MM.1S (cell line): Measurements from ENCODE around the gene ZNF624.

ENCODE experiments used
- DNase-seq: peaks from one replicate; pipeline ENCODE4 v3.0.0-alpha.2; 2015
- H2AFZ ChIP-seq: fragments of 300-600 bp; sonication (generic); 2 replicates; pipeline ENCODE4 v1.6.0; 2016; ENCODE audit warnings: antibody characterized with exemption, low read length
- H3F3A ChIP-seq: fragments of 300-600 bp; sonication (generic); 2 replicates; pipeline ENCODE4 v1.6.1; 2016; ENCODE audit warnings: mild to moderate bottlenecking, antibody characterized with exemption, low read length, moderate library complexity, mixed read lengths; ENCODE audit not compliant: insufficient read depth
- H3K27ac ChIP-seq: fragments of 300-600 bp; sonication (generic); 2 replicates; pipeline ENCODE4 v1.5.1; 2016; ENCODE audit warnings: mild to moderate bottlenecking, low read length
- H3K27me3 ChIP-seq: fragments of 300-600 bp; sonication (generic); replicated peaks from 2 replicates; pipeline ENCODE4 v1.6.0; 2016; ENCODE audit warnings: low read length; ENCODE audit not compliant: insufficient read depth
- H3K36me3 ChIP-seq: fragments of 300-600 bp; sonication (generic); replicated peaks from 2 replicates; pipeline ENCODE4 v1.6.1; 2016; ENCODE audit warnings: mild to moderate bottlenecking, low read length, mixed read lengths; ENCODE audit not compliant: insufficient read depth
- H3K4me1 ChIP-seq: fragments of 300-600 bp; sonication (generic); 2 replicates; pipeline ENCODE4 v1.6.1; 2016; ENCODE audit warnings: low read length, mixed read lengths
- H3K4me2 ChIP-seq: fragments of 300-600 bp; sonication (generic); 2 replicates; pipeline ENCODE4 v1.6.0; 2016; ENCODE audit warnings: low read depth, low read length
- H3K4me3 ChIP-seq: fragments of 300-600 bp; sonication (generic); 2 replicates; pipeline ENCODE4 v1.5.1; 2016; ENCODE audit warnings: low read length, mixed read lengths
- H3K79me2 ChIP-seq: fragments of 300-600 bp; sonication (generic); 2 replicates; pipeline ENCODE4 v1.6.1; 2016; ENCODE audit warnings: mixed run types, low read length, mixed read lengths
- H3K9ac ChIP-seq: fragments of 300-600 bp; sonication (generic); 2 replicates; pipeline ENCODE4 v1.6.1; 2016; ENCODE audit warnings: low read length, mixed read lengths
- H3K9me2 ChIP-seq: fragments of 300-600 bp; sonication (generic); replicated peaks from 2 replicates; pipeline ENCODE4 v1.6.1; 2016; ENCODE audit warnings: mild to moderate bottlenecking, low read length, mixed read lengths; ENCODE audit not compliant: insufficient read depth
- H3K9me3 ChIP-seq: fragments of 300-600 bp; sonication (generic); replicated peaks from 2 replicates; pipeline ENCODE4 v1.6.1; 2016; ENCODE audit warnings: mild to moderate bottlenecking, low read length, mixed read lengths; ENCODE audit not compliant: insufficient read depth
- H4K20me1 ChIP-seq: fragments of 300-600 bp; sonication (generic); 2 replicates; pipeline ENCODE4 v1.6.1; 2016; ENCODE audit warnings: mild to moderate bottlenecking, low read length, moderate library complexity, mixed read lengths; ENCODE audit not compliant: insufficient read depth
- EZH2 ChIP-seq: fragments of 300-600 bp; sonication (generic); optimal IDR thresholded peaks from 2 replicates; pipeline ENCODE3; 2017; ENCODE audit warnings: low read depth, mild to moderate bottlenecking, antibody characterized with exemption, low read length, mixed read lengths
- EZH2phosphoT487 ChIP-seq: fragments of 300-600 bp; sonication (generic); IDR thresholded peaks from 2 replicates; pipeline ENCODE4 v1.6.1; 2018; ENCODE audit warnings: antibody characterized with exemption, low read length
- TF ChIP-seq, protein P1 (sequence below): fragments of 300-600 bp; sonication (generic); IDR thresholded peaks from 2 replicates; pipeline ENCODE4 v1.5.1; 2016; ENCODE audit warnings: antibody characterized with exemption, low read length, mixed read lengths

The ZNF624 gene

DNA sequence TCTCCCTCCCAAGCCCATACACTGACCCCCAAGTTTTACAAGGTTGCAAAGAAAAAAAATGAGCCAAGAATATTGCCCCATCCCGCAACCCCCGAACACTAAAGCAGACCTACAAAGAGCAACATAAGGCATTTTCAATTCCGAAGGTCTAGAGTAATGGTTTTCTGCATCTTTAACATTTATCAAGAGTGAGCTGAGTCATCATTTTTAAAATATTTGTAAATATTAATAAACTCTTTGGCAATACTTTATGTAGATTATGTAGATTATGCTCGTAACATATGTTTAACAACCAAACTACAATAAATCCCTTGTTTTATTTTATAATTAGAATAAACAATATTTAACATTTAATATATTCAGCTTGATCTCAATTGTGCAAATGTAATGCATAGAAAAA is 1.4 kb downstream of the ZNF624 start:
- Histone ChIP-seq H3K4me3 (no peak overlapping the region), H3K9ac (no peak overlapping the region), H3K9me2 (no peaks in the 10 kb centered on the region), H3K79me2 (no peaks in the 10 kb centered on the region), H3K9me3 (no peaks in the 10 kb centered on the region), H3K27me3 (peaks cover 18% of the 10 kb centered on the region), H3K4me2 (no peak overlapping the region), H3K27ac (no peak overlapping the region), H4K20me1 (no peaks in the 10 kb centered on the region), H3K4me1 (no peaks in the 10 kb centered on the region), H3K36me3 (no peaks in the 10 kb centered on the region), H2AFZ (no peak overlapping the region), H3F3A (peaks cover 5% of the 10 kb centered on the region; the same call in 1 of the 2 replicates)
- DNase-seq = no peak
- TF ChIP-seq EZH2phosphoT487 (no peak), EZH2 (no peak)
- TF ChIP-seq, protein P1, sequence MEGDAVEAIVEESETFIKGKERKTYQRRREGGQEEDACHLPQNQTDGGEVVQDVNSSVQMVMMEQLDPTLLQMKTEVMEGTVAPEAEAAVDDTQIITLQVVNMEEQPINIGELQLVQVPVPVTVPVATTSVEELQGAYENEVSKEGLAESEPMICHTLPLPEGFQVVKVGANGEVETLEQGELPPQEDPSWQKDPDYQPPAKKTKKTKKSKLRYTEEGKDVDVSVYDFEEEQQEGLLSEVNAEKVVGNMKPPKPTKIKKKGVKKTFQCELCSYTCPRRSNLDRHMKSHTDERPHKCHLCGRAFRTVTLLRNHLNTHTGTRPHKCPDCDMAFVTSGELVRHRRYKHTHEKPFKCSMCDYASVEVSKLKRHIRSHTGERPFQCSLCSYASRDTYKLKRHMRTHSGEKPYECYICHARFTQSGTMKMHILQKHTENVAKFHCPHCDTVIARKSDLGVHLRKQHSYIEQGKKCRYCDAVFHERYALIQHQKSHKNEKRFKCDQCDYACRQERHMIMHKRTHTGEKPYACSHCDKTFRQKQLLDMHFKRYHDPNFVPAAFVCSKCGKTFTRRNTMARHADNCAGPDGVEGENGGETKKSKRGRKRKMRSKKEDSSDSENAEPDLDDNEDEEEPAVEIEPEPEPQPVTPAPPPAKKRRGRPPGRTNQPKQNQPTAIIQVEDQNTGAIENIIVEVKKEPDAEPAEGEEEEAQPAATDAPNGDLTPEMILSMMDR = no peak

DNA sequence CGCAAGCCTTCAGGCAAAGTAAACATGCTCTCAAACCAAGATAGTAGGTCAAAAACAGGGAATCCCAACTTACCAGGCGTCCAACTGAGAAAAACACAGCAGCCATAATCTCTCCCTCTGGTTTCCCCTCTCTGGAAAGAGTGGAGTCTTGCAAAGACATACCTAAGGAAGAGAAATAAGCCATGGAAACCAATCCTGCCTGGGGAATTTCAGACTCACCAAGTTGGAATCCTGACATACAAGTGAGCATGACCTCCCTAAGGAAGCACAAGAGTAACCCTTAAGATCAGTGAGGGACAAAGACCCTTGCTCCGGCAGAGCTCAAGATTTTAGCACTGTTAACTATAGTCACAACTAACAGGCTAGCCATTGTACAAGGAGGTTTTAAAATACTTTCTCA is 4.1 kb downstream of the ZNF624 start:
- Histone ChIP-seq H3K4me2 (no peak overlapping the region), H3K4me1 (no peaks in the 10 kb centered on the region), H3K27me3 (peaks cover 3% of the 10 kb centered on the region; the same call in 1 of the 2 replicates), H3K9ac (no peak overlapping the region), H3K79me2 (no peaks in the 10 kb centered on the region), H3K36me3 (no peaks in the 10 kb centered on the region), H2AFZ (no peak overlapping the region), H3K9me3 (no peaks in the 10 kb centered on the region), H3K27ac (no peak overlapping the region), H4K20me1 (no peaks in the 10 kb centered on the region), H3F3A (peaks cover 5% of the 10 kb centered on the region; the same call in 1 of the 2 replicates), H3K4me3 (no peak overlapping the region), H3K9me2 (no peaks in the 10 kb centered on the region)
- TF ChIP-seq, protein P1 = no peak
- TF ChIP-seq EZH2 (no peak), EZH2phosphoT487 (no peak)
- DNase-seq = no peak

DNA sequence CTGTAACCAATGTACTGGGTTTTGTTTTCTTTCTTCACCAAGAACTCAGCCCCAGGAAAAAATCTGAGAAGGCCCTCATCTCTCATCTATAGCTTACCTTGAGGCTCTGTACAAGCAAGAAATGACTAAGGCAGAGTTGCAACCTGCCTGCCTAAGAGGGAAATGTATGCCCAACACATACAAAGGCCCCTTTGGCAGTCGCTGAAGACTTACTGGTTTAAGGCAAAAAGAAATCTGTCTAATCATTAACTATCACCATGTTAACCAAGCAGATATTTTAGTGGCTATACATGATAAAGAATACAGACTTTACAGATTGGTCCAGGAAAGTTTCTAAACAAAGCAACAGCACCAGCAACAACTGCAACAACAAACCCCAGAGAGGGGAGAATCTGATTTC is 14.2 kb downstream of the ZNF624 start:
- Histone ChIP-seq H3K79me2 (no peaks in the 10 kb centered on the region), H3F3A (no peaks in the 10 kb centered on the region), H3K4me2 (no peak overlapping the region), H4K20me1 (no peaks in the 10 kb centered on the region), H2AFZ (no peak overlapping the region), H3K36me3 (no peaks in the 10 kb centered on the region), H3K27me3 (no peaks in the 10 kb centered on the region), H3K9me3 (no peaks in the 10 kb centered on the region), H3K9me2 (no peaks in the 10 kb centered on the region), H3K9ac (no peak overlapping the region), H3K4me1 (no peaks in the 10 kb centered on the region), H3K4me3 (no peak overlapping the region), H3K27ac (no peak overlapping the region)
- no peak for TF ChIP-seq EZH2phosphoT487
- no peak for TF ChIP-seq EZH2
- TF ChIP-seq, protein P1 = no peak
- DNase-seq = no peak

DNA sequence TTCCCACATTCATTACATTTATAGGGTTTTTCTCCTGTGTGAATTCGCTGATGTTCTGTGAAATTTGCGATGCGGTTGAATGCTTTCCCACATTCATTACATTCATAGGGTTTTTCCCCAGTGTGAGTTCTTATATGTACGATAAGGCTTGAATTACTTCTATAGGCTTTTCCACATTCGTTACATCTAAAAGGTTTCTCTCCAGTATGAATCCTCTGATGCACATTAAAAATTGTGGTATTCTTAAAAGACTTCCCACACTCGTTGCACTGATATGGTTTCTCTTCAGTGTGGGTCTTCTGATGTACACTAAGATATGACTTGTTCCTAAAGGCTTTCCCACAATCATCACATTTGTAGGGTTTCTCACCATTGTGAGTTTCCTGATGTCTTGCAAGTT is 30.4 kb downstream of the ZNF624 start:
- H2AFZ ChIP-seq = no peak overlapping the region
- no peaks in the 10 kb centered on the region for H4K20me1 ChIP-seq
- no peak for DNase-seq
- peaks cover 4% of the 10 kb centered on the region for H3K36me3 ChIP-seq
- H3K9ac ChIP-seq = no peak overlapping the region
- TF ChIP-seq, protein P1 = no peak
- no peak for TF ChIP-seq EZH2phosphoT487
- TF ChIP-seq EZH2 = no peak
- no peak overlapping the region for H3K4me2 ChIP-seq
- H3K27me3 ChIP-seq = no peaks in the 10 kb centered on the region
- no peaks in the 10 kb centered on the region for H3F3A ChIP-seq
- no peak overlapping the region for H3K27ac ChIP-seq
- H3K9me2 ChIP-seq = no peaks in the 10 kb centered on the region
- H3K9me3 ChIP-seq = no peaks in the 10 kb centered on the region
- no peak overlapping the region for H3K4me3 ChIP-seq
- H3K4me1 ChIP-seq = no peaks in the 10 kb centered on the region
- H3K79me2 ChIP-seq = no peaks in the 10 kb centered on the region
